WTC11 (cell line): ENCODE data around the gene DNAJC7.

Experiments
- ATF2 ChIP-seq: sonication (generic); formaldehyde crosslinking; IDR thresholded peaks from 2 replicates; pipeline ENCODE4 v1.8.1; 2022; ENCODE audit warnings: low read depth, missing genetic modification reagents, borderline replicate concordance
- CREB1 ChIP-seq: sonication (generic); formaldehyde crosslinking; IDR thresholded peaks from 2 replicates; pipeline ENCODE4 v1.8.0; 2023; ENCODE audit warnings: mild to moderate bottlenecking, missing genetic modification reagents
- CTCF ChIP-seq: fragments of 200-600 bp; IDR thresholded peaks from 2 replicates; pipeline ENCODE4 v1.8.0; 2022; ENCODE audit warnings: antibody characterized with exemption
- JUN ChIP-seq: sonication (generic); formaldehyde crosslinking; IDR thresholded peaks from 2 replicates; pipeline ENCODE4 v1.8.0; 2023; ENCODE audit warnings: mild to moderate bottlenecking, missing genetic modification reagents
- SMAD3 ChIP-seq: sonication (generic); formaldehyde crosslinking; IDR thresholded peaks from 2 replicates; pipeline ENCODE4 v1.8.0; 2022; ENCODE audit warnings: missing genetic modification reagents, mild to moderate bottlenecking, borderline replicate concordance
- SP1 ChIP-seq: sonication (generic); formaldehyde crosslinking; conservative IDR thresholded peaks from 2 replicates; pipeline ENCODE4 v1.8.1; 2022; ENCODE audit warnings: missing genetic modification reagents
- USF2 ChIP-seq: sonication (generic); formaldehyde crosslinking; IDR thresholded peaks from 2 replicates; pipeline ENCODE4 v1.8.1; 2023; ENCODE audit warnings: mild to moderate bottlenecking, missing genetic modification reagents, moderate library complexity
- ZBTB43 ChIP-seq: sonication (generic); formaldehyde crosslinking; IDR thresholded peaks from 2 replicates; pipeline ENCODE4 v1.8.1; 2023; ENCODE audit warnings: mild to moderate bottlenecking, missing genetic modification reagents
- ZNF416 ChIP-seq: fragments of 250-450 bp; sonication (Bioruptor Pico); IDR thresholded peaks from 2 replicates; pipeline ENCODE4 v1.9.0; 2021; ENCODE audit warnings: mild to moderate bottlenecking, inconsistent platforms

GRCh38 chr17:41965694-41966462 is 51.4 kb downstream of the DNAJC7 start:
- TF ChIP-seq CREB1 = no peak
- no peak for TF ChIP-seq SMAD3 (CRISPR knock-in tag)
- no peak for TF ChIP-seq CTCF
- TF ChIP-seq USF2 (CRISPR knock-in tag) = no peak
- TF ChIP-seq ZNF416 (CRISPR knock-in tag) = no peak
- TF ChIP-seq JUN (CRISPR knock-in tag) = no peak
- TF ChIP-seq ZBTB43 (CRISPR knock-in tag) = no peak
- 0 out of 2 replicates have a peak, but pooled peaks have one; percentile 37 for TF ChIP-seq SP1 (CRISPR knock-in tag)
- TF ChIP-seq ATF2 (CRISPR knock-in tag) = no peak
